HCT116 (cell line): ENCODE results near the gene OPN5. TPM values are rescaled to one million over a fixed set of nuclear protein-coding genes. Genes with fewer than 3 reads are reported as not detected.

Experiments used
- ATAC-seq: fragments of 200-7000 bp; cut with Tn5 transposase; 2 replicates; pipeline ENCODE4 v1.9.1; 2020; ENCODE audit warnings: mild to moderate bottlenecking, moderate library complexity
- BruUV-seq: library from RNA; stranded (reverse); fragments of 400-500 nt; replicated peaks from 2 replicates; lab custom pipeline; 2021; lab: Mats Ljungman, UMichigan
- CTCF ChIA-PET: fragments of 300-600 bp; sonication (Branson Sonifier 250); formaldehyde crosslinking; loops from one replicate; lab custom pipeline; 2021; ENCODE audit warnings: antibody characterized with exemption; lab: Charles Lee
- POLR2A ChIA-PET: fragments of 300-600, 350-600 bp; sonication (Branson Sonifier 250); formaldehyde crosslinking; loops from one replicate; lab custom pipeline; 2021; ENCODE audit warnings: antibody characterized with exemption; lab: Charles Lee
- RAD21 ChIA-PET, 2 experiments: fragments of 300-600 bp; sonication (Branson Sonifier 250); formaldehyde crosslinking; loops; one replicate each; lab custom pipeline; 2023; ENCODE audit warnings: low total read pairs in 2 of 2; ENCODE audit not compliant: uncharacterized antibody in 2 of 2, unreplicated experiment in 2 of 2, low non-redundant PET in 1 of 2; lab: Charles Lee
- DNase-seq: peaks from one replicate; pipeline ENCODE4 v3.0.0-alpha.2; 2010; ENCODE audit warnings: low read depth, low spot score
- H2AFZ ChIP-seq: fragments of 200-600 bp; shearing (Covaris generic), sonication (generic); 2 replicates; pipeline ENCODE4 v1.6.1; 2017; ENCODE audit warnings: low read depth, mixed run types, mixed read lengths, antibody characterized with exemption, low read length; ENCODE audit not compliant: poor library complexity, severe bottlenecking
- H3K27ac ChIP-seq: 2 replicates; pipeline ENCODE4 v1.5.1; 2012; ENCODE audit warnings: low read depth, low read length
- H3K27me3 ChIP-seq: fragments of 200-600 bp; sonication (generic); 2 replicates; pipeline ENCODE4 v1.6.1; 2016; ENCODE audit warnings: mixed run types, low read length, mixed read lengths; ENCODE audit not compliant: insufficient read depth
- H3K36me3 ChIP-seq, 2 experiments: fragments of 200-500 bp in 1 of 2; fragments of 200-600 bp in 1 of 2; sonication (Bioruptor generic) in 1 of 2; sonication (generic) in 1 of 2; 2 replicates each; pipeline versions ENCODE4 v1.5.1 to v1.6.1; 2014 to 2016; ENCODE audit warnings: low read length in 2 of 2, inconsistent platforms in 1 of 2, mixed read lengths in 1 of 2, mixed run types in 1 of 2; ENCODE audit not compliant: insufficient read depth in 2 of 2, control insufficient read depth in 1 of 2
- H3K4me1 ChIP-seq, 2 experiments: fragments of 200-600 bp in 1 of 2; sonication (generic) in 1 of 2; 2 replicates each; pipeline versions ENCODE4 v1.5.1 to v1.6.1; 2012 to 2017; ENCODE audit warnings: low read length in 2 of 2, inconsistent platforms in 1 of 2, mild to moderate bottlenecking in 1 of 2, mixed read lengths in 1 of 2, mixed run types in 1 of 2, moderate library complexity in 1 of 2; ENCODE audit not compliant: insufficient read depth in 2 of 2, control insufficient read depth in 1 of 2
- H3K4me2 ChIP-seq: fragments of 200-600 bp; sonication (generic); 2 replicates; pipeline ENCODE4 v1.6.1; 2017; ENCODE audit warnings: mixed run types, low read length, mixed read lengths
- H3K4me3 ChIP-seq, 2 experiments: fragments of 200-600 bp in 1 of 2; sonication (generic) in 1 of 2; replicated peaks in 1 of 2; 2 replicates each; pipeline ENCODE4 v1.5.1; 2011 to 2016; ENCODE audit warnings: low read length in 2 of 2, control low read depth in 1 of 2, low read depth in 1 of 2, mild to moderate bottlenecking in 1 of 2, mixed read lengths in 1 of 2, mixed run types in 1 of 2
- H3K79me2 ChIP-seq: fragments of 200-600 bp; sonication (generic); 2 replicates; pipeline ENCODE4 v1.6.1; 2017; ENCODE audit warnings: mild to moderate bottlenecking, mixed run types, low read length, moderate library complexity, mixed read lengths; ENCODE audit not compliant: insufficient read depth
- H3K9ac ChIP-seq: fragments of 200-600 bp; sonication (generic); 2 replicates; pipeline ENCODE4 v1.6.1; 2016; ENCODE audit warnings: low read length, mixed read lengths
- H3K9me2 ChIP-seq: fragments of 200-600 bp; sonication (generic), shearing (Covaris generic); 2 replicates; pipeline ENCODE4 v1.6.1; 2017; ENCODE audit warnings: mixed run types, mild to moderate bottlenecking, moderate library complexity; ENCODE audit not compliant: insufficient read depth
- H3K9me3 ChIP-seq, 2 experiments: fragments of 200-500 bp in 1 of 2; fragments of 200-600 bp in 1 of 2; sonication (Bioruptor generic) in 1 of 2; sonication (generic) in 1 of 2; 2 replicates each; pipeline ENCODE4 v1.6.1; 2014 to 2017; ENCODE audit warnings: low read length in 2 of 2, mixed read lengths in 2 of 2, inconsistent platforms in 1 of 2, low read depth in 1 of 2, mild to moderate bottlenecking in 1 of 2, mixed run types in 1 of 2, moderate library complexity in 1 of 2; ENCODE audit not compliant: control insufficient read depth in 1 of 2, insufficient read depth in 1 of 2
- H4K20me1 ChIP-seq: fragments of 200-600 bp; sonication (generic), shearing (Covaris generic); 2 replicates; pipeline ENCODE4 v1.6.1; 2017; ENCODE audit warnings: mixed run types, mild to moderate bottlenecking, moderate library complexity; ENCODE audit not compliant: insufficient read depth
- EZH2phosphoT487 ChIP-seq: fragments of 200-600 bp; IDR thresholded peaks from 2 replicates; pipeline ENCODE4 v1.6.1; 2018; ENCODE audit warnings: antibody characterized with exemption, borderline replicate concordance
- FOSL1 ChIP-seq: IDR thresholded peaks from 2 replicates; pipeline ENCODE4 v1.6.1; 2012; ENCODE audit warnings: low read depth
- JUND ChIP-seq: IDR thresholded peaks from 2 replicates; pipeline ENCODE4 v1.6.1; 2012
- SIN3A ChIP-seq: IDR thresholded peaks from 2 replicates; pipeline ENCODE4 v1.6.1; 2012; ENCODE audit warnings: low read depth
- SP1 ChIP-seq: IDR thresholded peaks from 2 replicates; pipeline ENCODE4 v1.6.1; 2012; ENCODE audit warnings: low read depth
- SRF ChIP-seq: IDR thresholded peaks from 2 replicates; pipeline ENCODE4 v1.6.1; 2012; ENCODE audit warnings: low read depth
- TCF7L2 ChIP-seq: IDR thresholded peaks from 2 replicates; pipeline ENCODE4 v1.7.0; 2011; ENCODE audit warnings: borderline replicate concordance, inconsistent platforms; ENCODE audit not compliant: insufficient read depth, insufficient read length; ENCODE audit errors: extremely low read depth
- YY1 ChIP-seq: IDR thresholded peaks from 2 replicates; pipeline ENCODE4 v1.6.1; 2011; ENCODE audit warnings: low read length, low read depth, moderate library complexity, mild to moderate bottlenecking; ENCODE audit not compliant: insufficient replicate concordance; ENCODE audit errors: extremely low read depth
- intact Hi-C: fragments of 100-400 bp; cut with micrococcal nuclease; formaldehyde crosslinking; loops from 2 replicates; pipeline ENCODE4 v1.10.0; 2022
- total RNA-seq: library from RNA; stranded (reverse); gene quantifications from one replicate; pipeline ENCODE4 v1.2.1, GENCODE V29; 2021; ENCODE audit not compliant: unreplicated experiment
- TF ChIP-seq, protein P1 (sequence below): IDR thresholded peaks from 2 replicates; pipeline ENCODE4 v1.6.1; 2012; ENCODE audit warnings: low read depth
- TF ChIP-seq, protein P2 (sequence below): IDR thresholded peaks from 2 replicates; pipeline ENCODE4 v1.6.1; 2012

Gene OPN5
- total RNA-seq, 1 experiment from 2014 or later = not detected

DNA sequence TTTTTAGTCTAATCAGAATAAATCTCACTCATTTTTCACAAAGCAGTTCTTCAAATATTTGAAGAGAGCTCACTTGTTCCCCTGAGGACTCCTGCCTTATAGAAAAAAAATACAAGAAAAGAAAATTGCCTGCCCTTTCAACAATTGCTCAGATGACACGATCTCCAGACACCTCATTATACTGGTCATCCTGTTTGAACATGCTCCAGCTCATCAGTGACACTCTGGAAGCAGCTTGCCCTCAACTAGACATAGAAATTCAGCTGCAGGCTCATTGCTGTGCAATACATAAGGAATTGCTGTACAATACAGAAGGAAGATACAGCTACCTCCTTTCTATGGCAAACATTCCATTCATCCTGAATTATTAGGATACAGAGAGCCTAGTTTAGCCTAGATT lies 73.1 kb downstream of the OPN5 start:
- RAD21 ChIA-PET = no interaction called here
- H3K9ac ChIP-seq = no peak overlapping the region
- intact Hi-C loops = no loop called here
- H3K9me3 ChIP-seq = no peaks in the 10 kb centered on the region
- no peaks in the 10 kb centered on the region for H4K20me1 ChIP-seq
- no TSS peak for BruUV-seq
- CTCF ChIA-PET = no interaction called here
- no peaks in the 10 kb centered on the region for H3K79me2 ChIP-seq
- ATAC-seq = no peak
- TF ChIP-seq EZH2phosphoT487 (no peak), FOSL1 (no peak), TCF7L2 (no peak), SIN3A (no peak), JUND (no peak), YY1 (no peak), SP1 (no peak), SRF (no peak)
- TF ChIP-seq, protein P1, sequence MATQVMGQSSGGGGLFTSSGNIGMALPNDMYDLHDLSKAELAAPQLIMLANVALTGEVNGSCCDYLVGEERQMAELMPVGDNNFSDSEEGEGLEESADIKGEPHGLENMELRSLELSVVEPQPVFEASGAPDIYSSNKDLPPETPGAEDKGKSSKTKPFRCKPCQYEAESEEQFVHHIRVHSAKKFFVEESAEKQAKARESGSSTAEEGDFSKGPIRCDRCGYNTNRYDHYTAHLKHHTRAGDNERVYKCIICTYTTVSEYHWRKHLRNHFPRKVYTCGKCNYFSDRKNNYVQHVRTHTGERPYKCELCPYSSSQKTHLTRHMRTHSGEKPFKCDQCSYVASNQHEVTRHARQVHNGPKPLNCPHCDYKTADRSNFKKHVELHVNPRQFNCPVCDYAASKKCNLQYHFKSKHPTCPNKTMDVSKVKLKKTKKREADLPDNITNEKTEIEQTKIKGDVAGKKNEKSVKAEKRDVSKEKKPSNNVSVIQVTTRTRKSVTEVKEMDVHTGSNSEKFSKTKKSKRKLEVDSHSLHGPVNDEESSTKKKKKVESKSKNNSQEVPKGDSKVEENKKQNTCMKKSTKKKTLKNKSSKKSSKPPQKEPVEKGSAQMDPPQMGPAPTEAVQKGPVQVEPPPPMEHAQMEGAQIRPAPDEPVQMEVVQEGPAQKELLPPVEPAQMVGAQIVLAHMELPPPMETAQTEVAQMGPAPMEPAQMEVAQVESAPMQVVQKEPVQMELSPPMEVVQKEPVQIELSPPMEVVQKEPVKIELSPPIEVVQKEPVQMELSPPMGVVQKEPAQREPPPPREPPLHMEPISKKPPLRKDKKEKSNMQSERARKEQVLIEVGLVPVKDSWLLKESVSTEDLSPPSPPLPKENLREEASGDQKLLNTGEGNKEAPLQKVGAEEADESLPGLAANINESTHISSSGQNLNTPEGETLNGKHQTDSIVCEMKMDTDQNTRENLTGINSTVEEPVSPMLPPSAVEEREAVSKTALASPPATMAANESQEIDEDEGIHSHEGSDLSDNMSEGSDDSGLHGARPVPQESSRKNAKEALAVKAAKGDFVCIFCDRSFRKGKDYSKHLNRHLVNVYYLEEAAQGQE = no peak
- TF ChIP-seq, protein P2, sequence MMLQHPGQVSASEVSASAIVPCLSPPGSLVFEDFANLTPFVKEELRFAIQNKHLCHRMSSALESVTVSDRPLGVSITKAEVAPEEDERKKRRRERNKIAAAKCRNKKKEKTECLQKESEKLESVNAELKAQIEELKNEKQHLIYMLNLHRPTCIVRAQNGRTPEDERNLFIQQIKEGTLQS = no peak
- no peak overlapping the region for H3K4me2 ChIP-seq
- no peak overlapping the region for H3K4me3 ChIP-seq
- H3K9me2 ChIP-seq = no peaks in the 10 kb centered on the region
- no peaks in the 10 kb centered on the region for H3K36me3 ChIP-seq
- POLR2A ChIA-PET = no interaction called here
- H3K4me1 ChIP-seq = no peaks in the 10 kb centered on the region
- no peaks in the 10 kb centered on the region for H3K27me3 ChIP-seq
- H2AFZ ChIP-seq = no peak overlapping the region
- H3K27ac ChIP-seq = no peak overlapping the region
- DNase-seq = no peak
